Measurements from ENCODE around the gene GPC6. TPM values are rescaled to one million over a fixed set of nuclear protein-coding genes. Genes with fewer than 3 reads are reported as not detected.

Gene GPC6
- total RNA-seq, 1 donor from 2014 or later = 42.9 TPM

DNA sequence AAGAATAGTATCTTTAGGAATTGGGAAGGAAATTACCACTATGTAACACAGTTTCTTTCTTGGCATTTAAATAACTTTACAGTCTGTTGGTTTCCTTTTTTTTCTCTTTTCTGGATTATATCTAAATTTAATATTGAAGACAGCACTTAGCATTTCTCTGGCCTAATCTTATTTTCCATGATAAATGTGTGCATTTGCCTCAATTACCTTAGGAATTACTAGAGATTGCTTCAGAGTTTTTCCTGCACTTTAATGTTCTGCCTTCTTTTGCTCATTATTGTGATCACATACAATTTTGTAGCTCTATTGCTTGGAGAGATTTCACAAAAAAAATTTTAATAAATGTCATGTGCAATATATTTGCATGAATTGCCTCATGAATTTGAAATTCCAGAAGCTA is 1227.7 kb downstream of the GPC6 start:
- no peaks in the 10 kb centered on the region for H3K36me3 Mint-ChIP-seq
- DNase-seq (ENCODE audit: low spot score) = no peak
- H3K4me1 ChIP-seq = no peaks in the 10 kb centered on the region
- TF ChIP-seq EZH2 (IDR thresholded peaks at IDR 0.05) = no peak
- TF ChIP-seq EZH2phosphoT487 (IDR thresholded peaks at IDR 0.05) = no peak
- TF ChIP-seq CTCF (IDR thresholded peaks at IDR 0.05) = no peak
- no peak overlapping the region for H3K4me2 ChIP-seq
- peaks cover 2% of the 10 kb centered on the region for H3K27me3 Mint-ChIP-seq (ENCODE audit: insufficient read depth, low read depth)
- no peaks in the 10 kb centered on the region for H3K9me3 Mint-ChIP-seq
- H3K27ac ChIP-seq = no peak overlapping the region
- no peaks in the 10 kb centered on the region for H3F3A ChIP-seq (ENCODE audit: low read depth)
- no peaks in the 10 kb centered on the region for H3K4me1 Mint-ChIP-seq
- no peaks in the 10 kb centered on the region for H3K36me3 ChIP-seq
- H3K27me3 ChIP-seq = no peaks in the 10 kb centered on the region
- H3K4me3 ChIP-seq = no peak overlapping the region
- H2AFZ ChIP-seq (replicated peaks) = no peak overlapping the region
- H3K4me3 Mint-ChIP-seq = no peak overlapping the region
- H3K9ac ChIP-seq = no peak overlapping the region
- H3K9me3 ChIP-seq (ENCODE audit: low read depth) = no peaks in the 10 kb centered on the region
- H4K20me1 ChIP-seq (ENCODE audit: low read depth) = no peaks in the 10 kb centered on the region
- H3K79me2 ChIP-seq (ENCODE audit: low read depth) = no peaks in the 10 kb centered on the region
- H3K27ac Mint-ChIP-seq = no peak overlapping the region

- H3K79me2 ChIP-seq (ENCODE audit: low read depth) = no peaks in the 10 kb centered on the region
- no peaks in the 10 kb centered on the region for H3K36me3 Mint-ChIP-seq
- no peak for DNase-seq (ENCODE audit: low spot score)
- no peak overlapping the region for H3K4me3 ChIP-seq
- H3K9me3 ChIP-seq (ENCODE audit: low read depth) = no peaks in the 10 kb centered on the region
- no peaks in the 10 kb centered on the region for H3F3A ChIP-seq (ENCODE audit: low read depth)
- H3K4me2 ChIP-seq = no peak overlapping the region
- no peaks in the 10 kb centered on the region for H3K27me3 ChIP-seq
- H3K36me3 ChIP-seq = no peaks in the 10 kb centered on the region
- no peak overlapping the region for H2AFZ ChIP-seq (replicated peaks)
- TF ChIP-seq EZH2 (IDR thresholded peaks at IDR 0.05) (no peak), EZH2phosphoT487 (IDR thresholded peaks at IDR 0.05) (no peak), CTCF (IDR thresholded peaks at IDR 0.05) (no peak)
- no peaks in the 10 kb centered on the region for H3K9me3 Mint-ChIP-seq
- no peak overlapping the region for H3K9ac ChIP-seq
- no peaks in the 10 kb centered on the region for H3K4me1 Mint-ChIP-seq
- H4K20me1 ChIP-seq (ENCODE audit: low read depth) = no peaks in the 10 kb centered on the region
- H3K4me1 ChIP-seq = no peaks in the 10 kb centered on the region
- no peak overlapping the region for H3K27ac Mint-ChIP-seq
- H3K4me3 Mint-ChIP-seq = no peak overlapping the region
- peaks cover 2% of the 10 kb centered on the region for H3K27me3 Mint-ChIP-seq (ENCODE audit: insufficient read depth, low read depth)
- H3K27ac ChIP-seq = no peak overlapping the region
These were observed 1228.3 kb downstream of the GPC6 start for GRCh38 chr13:94454906-94455305.

DNA sequence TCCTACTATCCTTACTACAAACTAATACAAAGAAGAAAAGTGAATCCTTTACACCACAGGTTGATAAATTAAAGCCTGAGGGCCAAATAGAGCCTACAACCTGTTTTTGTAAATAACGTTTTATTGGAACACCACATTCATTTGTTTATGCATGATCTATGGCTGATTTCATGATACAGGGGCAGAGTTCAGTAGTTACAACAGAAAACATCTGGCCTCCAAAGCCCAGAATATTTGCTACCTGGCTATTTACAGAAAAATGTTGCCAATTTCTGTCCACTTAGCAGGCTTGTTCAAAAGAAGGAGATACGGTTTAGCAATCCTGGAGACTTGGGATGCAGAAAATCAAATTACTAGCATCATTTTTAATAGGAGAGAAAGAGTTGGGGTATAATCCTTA is 1228.8 kb downstream of the GPC6 start:
- Mint-ChIP-seq H3K36me3 (no peaks in the 10 kb centered on the region), H3K9me3 (no peaks in the 10 kb centered on the region), H3K27me3 (ENCODE audit: insufficient read depth, low read depth) (peaks cover 2% of the 10 kb centered on the region)

More for the DNA sequence above, 1228.8 kb downstream of the GPC6 start:
- no peak overlapping the region for H3K9ac ChIP-seq
- Mint-ChIP-seq H3K4me3 (no peak overlapping the region), H3K27ac (no peak overlapping the region), H3K4me1 (no peaks in the 10 kb centered on the region)
- no peaks in the 10 kb centered on the region for H3K27me3 ChIP-seq
- H3F3A ChIP-seq (ENCODE audit: low read depth) = no peaks in the 10 kb centered on the region
- no peak overlapping the region for H3K4me2 ChIP-seq
- no peak overlapping the region for H2AFZ ChIP-seq (replicated peaks)
- DNase-seq (ENCODE audit: low spot score) = no peak
- no peaks in the 10 kb centered on the region for H3K79me2 ChIP-seq (ENCODE audit: low read depth)
- no peaks in the 10 kb centered on the region for H3K36me3 ChIP-seq
- TF ChIP-seq EZH2phosphoT487 (IDR thresholded peaks at IDR 0.05) (no peak), EZH2 (IDR thresholded peaks at IDR 0.05) (no peak), CTCF (IDR thresholded peaks at IDR 0.05) (no peak)
- H4K20me1 ChIP-seq (ENCODE audit: low read depth) = no peaks in the 10 kb centered on the region
- H3K4me3 ChIP-seq = no peak overlapping the region
- no peaks in the 10 kb centered on the region for H3K9me3 ChIP-seq (ENCODE audit: low read depth)
- H3K4me1 ChIP-seq = no peaks in the 10 kb centered on the region
- no peak overlapping the region for H3K27ac ChIP-seq

Small RNAs within 50 kb of the gene (small RNA-seq; reads per million reads assigned to genes)
- gene RNA5SP35 = not detected

Data from neural progenitor cell (in vitro differentiated cells).